ENCODE results near the gene HMGN4.
"Not testable (repeated sequence)": the region's sequence is repeated elsewhere in the genome, so short reads cannot be mapped to it uniquely, and the experiment has no call there.

The HMGN4 gene

GRCh38 chr6:26537846-26538571 lies at the start of gene HMGN4:
Gene HMGN4, plus strand, starts transcription at chr6:26538366. Its CDS starts 6,841 bp downstream, at chr6:26545207.
- DNase-seq (ENCODE audit: low read depth): peak; percentile 64

GRCh38 chr6:26489996-26490964 lies 47.9 kb upstream of the HMGN4 start:
- no peak for DNase-seq (ENCODE audit: low read depth)

GRCh38 chr6:26491604-26492003 lies 46.6 kb upstream of the HMGN4 start:
- DNase-seq (ENCODE audit: low read depth): no peak

- no peak for DNase-seq (ENCODE audit: low read depth)
Measured at GRCh38 chr6:26493258-26493657, 44.9 kb upstream of the HMGN4 start.

DNA sequence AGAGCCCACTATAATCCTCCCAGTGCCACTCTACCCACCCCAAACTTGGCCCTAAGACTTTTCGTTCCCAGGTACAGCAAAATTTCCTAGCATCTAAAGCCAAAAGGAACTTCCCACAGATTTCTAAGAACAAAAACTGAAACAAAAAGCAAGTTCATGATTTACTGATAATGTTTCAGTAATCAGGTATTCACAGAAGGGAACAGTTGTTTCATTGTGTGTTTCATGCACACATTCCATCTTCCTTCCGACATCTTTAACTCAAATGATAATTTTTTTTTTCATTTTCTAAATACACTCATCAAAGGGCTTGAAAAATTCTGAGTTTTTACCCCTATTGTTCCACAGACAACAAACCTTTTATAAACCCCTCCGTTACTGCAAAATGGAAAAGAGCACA lies 44.0 kb upstream of the HMGN4 start:
- DNase-seq (ENCODE audit: low read depth): no peak

- DNase-seq (ENCODE audit: low read depth): no peak
Measured at GRCh38 chr6:26495281-26495680, 42.9 kb upstream of the HMGN4 start.

DNA sequence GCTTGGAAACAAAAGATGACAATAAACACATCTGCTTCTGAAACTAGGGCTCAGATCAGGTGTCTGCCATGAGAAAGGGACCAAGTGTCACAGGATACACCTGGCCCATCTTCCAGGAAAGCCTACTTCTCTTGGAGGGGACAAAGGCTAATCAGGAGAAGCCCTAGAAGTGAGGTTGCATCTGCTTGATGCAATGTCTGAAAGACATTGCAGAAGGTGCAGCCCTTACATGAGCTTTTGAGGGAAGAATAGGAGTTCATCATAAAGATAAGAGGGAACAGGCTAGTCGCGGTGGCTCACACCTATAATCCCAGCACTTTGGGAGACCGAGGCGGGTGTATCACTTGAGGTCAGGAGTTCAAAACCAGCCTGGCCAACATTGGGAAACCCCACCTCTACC lies 40.6 kb upstream of the HMGN4 start:
- no peak for DNase-seq (ENCODE audit: low read depth)

DNA sequence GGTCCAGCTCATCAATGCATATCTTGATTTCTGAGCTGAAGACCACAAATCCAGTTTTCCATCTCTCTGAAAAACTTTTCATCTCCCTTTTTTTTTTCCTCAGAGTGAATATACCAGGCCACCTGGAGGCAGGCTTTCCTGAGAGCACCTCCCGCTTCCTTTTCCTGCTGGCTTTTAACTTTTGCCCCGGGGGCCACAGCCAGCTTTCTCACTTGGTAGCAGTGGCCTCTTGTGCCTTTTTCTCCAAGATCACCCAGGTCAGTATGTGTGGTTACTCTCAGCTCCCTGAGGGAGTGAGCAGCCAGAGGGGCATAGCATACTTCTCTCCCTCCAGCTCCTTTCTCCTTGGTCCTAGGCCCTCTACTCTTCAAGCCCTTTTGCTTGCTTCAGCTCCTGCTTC lies 38.1 kb upstream of the HMGN4 start, which contains the start of gene BTN1A1:
Gene BTN1A1, plus strand, starts transcription at position 202 of the 400 bp plus-strand sequence. CDS start 984 bp downstream, outside the sequence.
- DNase-seq (ENCODE audit: low read depth): no peak

DNA sequence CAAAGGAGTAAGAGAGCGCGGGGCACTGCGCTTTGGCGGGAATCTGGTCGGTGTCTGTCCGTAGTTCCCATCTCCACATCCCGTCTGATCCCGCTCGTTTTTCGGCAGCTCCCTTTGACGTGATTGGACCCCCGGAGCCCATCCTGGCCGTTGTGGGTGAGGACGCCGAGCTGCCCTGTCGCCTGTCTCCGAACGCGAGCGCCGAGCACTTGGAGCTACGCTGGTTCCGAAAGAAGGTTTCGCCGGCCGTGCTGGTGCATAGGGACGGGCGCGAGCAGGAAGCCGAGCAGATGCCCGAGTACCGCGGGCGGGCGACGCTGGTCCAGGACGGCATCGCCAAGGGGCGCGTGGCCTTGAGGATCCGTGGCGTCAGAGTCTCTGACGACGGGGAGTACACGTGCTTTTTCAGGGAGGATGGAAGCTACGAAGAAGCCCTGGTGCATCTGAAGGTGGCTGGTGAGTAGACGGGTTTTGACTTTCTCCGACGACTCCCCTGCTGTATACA lies 36.6 kb upstream of the HMGN4 start:
- peak; percentile 7 for DNase-seq (ENCODE audit: low read depth)

GRCh38 chr6:26502165-26502564 lies 36.0 kb upstream of the HMGN4 start:
- DNase-seq (ENCODE audit: low read depth): no peak

DNA sequence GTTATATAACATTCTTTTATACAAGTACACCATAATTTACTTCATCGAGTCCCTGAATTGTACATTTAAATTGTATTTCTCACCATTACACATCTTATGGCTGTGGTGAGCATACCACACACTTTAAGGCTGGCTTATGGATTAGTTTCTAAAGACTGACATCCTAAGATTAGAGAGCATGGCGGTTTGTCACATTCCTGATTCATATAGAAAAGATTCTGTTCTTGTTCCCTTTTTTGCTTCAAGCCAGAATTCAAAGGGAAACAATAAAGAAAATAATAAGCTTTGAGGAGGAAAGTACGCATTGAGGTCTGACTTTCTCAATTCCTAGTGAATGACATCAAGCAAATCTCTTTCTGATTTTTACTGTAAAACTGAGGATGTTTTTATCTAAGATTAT lies 35.5 kb upstream of the HMGN4 start:
- no peak for DNase-seq (ENCODE audit: low read depth)

DNA sequence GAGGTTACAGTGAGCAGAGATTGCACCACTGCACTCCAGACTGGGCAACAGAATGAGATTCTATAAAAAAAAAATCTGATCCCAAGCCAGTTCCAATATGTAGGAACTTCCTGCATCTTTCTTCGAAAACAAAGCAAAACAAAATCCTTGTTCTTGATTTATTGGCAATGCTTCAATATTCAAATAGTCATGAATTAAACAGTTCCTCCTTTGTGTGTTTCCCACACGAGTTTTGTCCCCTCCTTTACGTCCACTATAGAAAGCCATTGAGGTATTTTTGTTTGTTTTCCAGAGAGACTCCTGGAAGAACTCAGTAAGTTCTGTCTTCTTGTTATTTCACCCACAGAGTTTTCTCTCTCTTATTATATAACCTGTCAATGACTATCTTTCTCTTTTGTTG lies 30.5 kb upstream of the HMGN4 start:
- DNase-seq (ENCODE audit: low read depth): no peak

DNA sequence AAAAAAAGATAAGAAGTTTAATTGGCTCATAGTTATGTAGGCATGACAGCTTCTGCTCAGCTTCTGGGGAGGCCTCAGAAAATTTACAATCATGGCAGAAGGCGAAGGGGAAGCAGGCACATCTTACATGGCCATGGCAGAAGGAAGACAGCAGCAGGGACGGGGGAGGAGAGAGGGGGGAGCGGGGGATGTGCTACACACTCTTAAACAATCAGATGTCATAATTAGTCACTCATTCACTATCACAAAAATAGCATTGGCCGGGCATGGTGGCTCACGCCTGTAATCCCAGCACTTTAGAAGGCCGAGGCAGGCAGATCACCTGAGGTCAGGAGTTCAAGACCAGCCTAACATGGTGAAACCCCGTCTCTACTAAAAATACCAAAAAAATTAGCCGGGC lies 27.1 kb upstream of the HMGN4 start:
- DNase-seq (ENCODE audit: low read depth): not testable (repeated sequence)

DNA sequence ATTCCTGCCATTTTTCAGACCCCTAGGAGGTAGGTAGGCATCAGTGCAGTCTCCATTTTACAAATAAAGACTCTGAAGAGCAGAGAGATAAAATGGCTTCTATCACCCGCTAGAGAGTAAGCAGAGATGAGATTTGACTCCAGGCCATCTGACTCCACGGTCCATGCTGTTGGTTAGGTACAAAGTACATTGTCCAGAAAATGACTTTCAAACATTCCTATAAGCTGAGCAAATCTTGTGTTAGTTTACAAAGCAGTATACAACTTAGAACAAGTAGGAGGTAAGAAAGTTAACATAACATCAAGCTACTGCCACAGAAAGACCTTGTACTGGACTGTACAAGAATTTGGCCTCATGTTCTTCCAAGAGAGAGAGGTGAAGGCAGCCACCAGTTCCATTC lies 23.2 kb upstream of the HMGN4 start:
- DNase-seq (ENCODE audit: low read depth): no peak

GRCh38 chr6:26516481-26517427 lies 21.4 kb upstream of the HMGN4 start:
- no peak for DNase-seq (ENCODE audit: low read depth)

- DNase-seq (ENCODE audit: low read depth): no peak
Measured at GRCh38 chr6:26519359-26519758, 18.8 kb upstream of the HMGN4 start.

DNA sequence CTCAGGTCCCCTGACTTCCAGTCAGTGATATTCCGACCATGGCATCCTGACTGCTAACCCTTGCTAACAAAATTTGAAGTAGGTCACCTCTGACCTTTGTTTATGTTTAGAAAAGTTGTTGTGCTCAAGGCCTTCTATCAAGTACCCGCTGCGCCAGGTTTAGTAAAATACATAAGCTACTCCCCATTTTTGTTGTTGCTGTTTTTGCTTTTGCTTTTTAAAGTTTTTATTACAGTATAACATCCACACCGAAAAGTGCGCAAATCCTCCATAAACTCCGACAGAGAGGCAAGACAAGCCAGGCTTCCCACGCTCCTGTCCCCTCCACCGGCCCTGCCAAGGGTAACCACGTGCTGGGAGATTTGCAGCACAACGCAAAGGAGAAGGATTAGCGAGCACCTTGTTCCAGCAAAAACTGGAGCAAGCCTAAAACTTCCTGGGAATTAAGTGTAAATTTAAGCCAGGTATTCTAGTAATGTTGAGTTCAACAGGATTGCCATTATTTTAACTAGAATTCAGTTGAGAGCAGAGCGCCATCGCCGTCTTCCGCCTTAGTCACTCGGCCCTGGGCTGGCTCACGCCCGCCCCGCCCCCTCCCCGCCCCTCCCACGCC lies 17.8 kb upstream of the HMGN4 start:
- DNase-seq (ENCODE audit: low read depth): no peak

- DNase-seq (ENCODE audit: low read depth): peak; percentile 74
Measured at GRCh38 chr6:26520850-26521599, 17.1 kb upstream of the HMGN4 start.

DNA sequence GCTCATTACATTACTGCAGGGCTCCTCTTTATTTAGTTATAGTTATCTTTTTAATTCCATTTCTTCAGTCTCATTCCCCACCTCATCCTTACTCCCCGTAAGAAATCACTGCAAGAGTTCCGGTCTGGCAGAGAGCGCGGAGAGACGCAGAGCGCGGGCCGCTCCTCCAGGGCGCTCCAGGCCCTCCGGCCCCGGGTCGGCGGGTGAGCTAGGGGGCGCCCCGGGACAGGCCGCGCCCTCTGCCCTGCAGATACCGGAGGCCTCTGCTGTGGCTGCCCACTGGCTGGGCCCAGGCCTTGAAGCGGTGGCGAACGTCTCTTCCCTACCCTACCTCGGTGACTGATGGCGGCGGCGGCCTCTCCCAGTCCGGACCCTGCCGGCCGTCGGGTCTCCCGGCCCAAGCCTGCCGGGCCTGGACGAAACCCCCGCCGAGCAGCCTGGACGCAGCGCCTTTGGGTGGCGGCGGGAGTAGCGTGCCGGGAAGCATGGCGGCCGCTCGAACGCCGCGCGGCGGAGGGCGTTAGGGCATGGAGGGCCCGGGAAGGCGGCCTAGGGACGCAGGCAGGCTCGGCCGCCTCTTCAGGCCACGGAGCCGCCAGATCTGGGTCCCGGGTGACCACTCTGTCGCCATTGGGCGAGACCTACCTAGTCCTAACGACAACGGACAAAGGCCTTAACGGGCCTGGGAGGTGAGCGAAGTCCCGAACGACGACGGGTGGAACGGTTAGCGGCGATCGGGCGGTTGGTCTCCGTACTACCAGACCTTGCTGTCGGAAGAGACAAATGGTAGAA lies 16.4 kb upstream of the HMGN4 start:
- peak; percentile 42 for DNase-seq (ENCODE audit: low read depth)
